Measurements from ENCODE around the gene LECT2.

The LECT2 gene

GRCh38 chr5:135934939-135935338, 19.8 kb downstream of the LECT2 start:
- DNase-seq (ENCODE audit: low read depth in 2 of 2): no peak

DNA sequence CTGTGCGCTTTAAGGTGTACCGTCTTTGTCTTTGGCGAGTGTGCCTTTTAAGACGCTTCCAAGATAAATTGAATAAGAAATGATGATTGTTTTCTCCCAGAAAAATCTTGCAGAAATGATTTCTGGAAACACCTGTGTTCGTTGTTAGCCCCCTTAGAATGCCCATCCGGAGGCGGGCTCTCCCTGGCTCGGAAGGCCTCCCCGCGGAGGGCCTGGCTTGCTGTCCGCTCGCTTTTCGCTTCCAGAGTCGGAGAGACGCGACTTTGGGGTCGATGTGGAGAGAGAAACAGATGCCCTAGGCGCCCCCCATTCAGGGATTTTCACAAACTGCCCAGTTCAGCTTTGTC, 23.9 kb downstream of the LECT2 start:
- DNase-seq (ENCODE audit: low read depth in 2 of 2): no peak

DNA sequence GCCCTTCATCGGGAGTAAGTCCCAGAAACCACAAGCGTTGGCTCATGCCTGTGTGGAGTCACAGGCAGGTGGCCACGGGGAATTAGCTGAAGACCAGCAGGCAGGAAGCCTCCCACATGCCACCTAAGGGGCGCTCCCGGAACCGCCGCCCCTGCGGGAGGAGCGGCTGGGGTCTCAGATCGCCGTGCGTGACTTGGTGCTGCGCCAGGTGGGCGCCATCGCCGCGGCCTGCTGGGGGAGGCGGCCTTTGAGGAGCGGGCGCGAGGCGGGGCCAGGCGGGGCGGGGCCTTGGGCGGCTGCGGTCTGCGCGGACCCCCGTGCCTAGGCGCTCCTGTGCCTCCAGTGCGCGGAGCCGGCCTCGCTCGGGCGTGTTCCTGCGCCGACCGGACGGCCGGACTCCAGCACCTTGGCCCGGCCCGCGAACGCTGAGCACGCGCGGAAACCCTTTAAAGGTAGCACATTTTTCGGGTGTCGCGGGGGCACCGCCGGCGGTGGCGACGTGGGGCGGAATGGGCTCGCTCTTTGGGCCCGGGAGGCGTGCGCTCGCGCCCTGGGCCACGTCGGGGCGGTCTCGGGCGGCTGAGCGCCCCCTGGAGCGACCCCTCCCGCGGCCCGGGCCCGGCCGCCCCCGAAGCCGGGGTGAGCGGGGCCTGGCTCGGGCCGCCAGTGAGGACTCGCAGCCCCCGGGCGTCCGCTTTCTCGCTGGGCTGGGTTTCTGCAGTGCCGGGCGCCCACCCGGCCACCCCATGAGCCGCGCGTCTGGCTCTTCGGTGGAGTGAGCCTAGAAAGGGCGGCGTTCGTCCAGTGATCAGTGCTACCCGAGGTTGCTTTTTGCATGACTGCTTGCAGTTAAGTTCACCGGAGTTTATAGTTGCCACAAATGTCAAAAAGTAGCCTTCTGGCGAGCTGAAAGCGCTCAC, 24.5 kb downstream of the LECT2 start:
- DNase-seq (ENCODE audit: low read depth in 2 of 2): no peak

- no peak for DNase-seq (ENCODE audit: low read depth in 2 of 2)
These were observed 33.4 kb downstream of the LECT2 start for GRCh38 chr5:135921388-135921787.

DNA sequence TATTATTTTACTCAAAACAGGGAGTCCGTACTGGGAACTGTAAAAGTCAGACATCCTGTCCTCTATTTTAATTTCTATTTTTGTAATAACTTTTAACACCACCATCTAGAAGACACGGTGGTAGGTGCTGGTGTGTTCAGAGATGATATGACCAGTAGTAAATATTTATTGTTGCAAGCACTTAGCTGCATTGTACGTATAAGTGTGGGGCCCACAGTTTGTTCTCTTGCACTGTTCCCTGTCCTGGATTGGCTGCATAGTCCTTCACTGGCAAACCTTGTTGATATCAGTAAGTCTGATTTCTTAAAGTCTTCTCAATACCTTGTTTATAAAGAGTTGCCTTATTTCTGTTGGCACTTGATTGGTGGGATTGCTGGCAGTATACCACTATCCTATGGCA, 34.6 kb downstream of the LECT2 start:
- DNase-seq (ENCODE audit: low read depth in 2 of 2): no peak

DNA sequence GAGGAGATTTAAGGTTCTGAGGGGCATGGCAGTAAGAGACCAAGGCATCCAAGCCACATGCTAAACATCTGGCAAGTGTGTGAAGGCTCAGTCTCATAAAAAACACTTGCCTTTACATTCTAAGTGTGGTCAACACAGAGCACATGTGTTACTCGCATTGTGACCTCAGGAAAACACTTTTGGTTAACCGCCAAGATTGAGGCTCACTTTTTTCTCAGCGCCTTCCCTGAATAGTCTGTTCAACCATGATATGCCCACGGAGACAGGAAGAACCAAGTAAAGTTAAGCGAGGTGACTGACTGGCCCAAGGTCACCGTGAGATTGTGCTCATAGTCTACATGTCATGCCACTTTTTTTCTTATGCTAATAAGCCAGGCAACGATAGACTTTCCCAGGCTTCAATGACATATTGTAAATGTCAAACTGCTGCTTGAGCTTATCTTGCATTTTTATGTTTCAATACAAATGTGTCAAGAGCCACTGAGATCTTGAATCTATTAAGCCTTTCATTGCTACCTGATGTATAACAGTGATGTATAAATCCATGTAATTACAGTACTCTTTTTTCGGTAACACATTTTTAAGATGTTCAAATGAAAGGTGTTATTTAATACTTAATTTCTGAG, 38.0 kb downstream of the LECT2 start:
- DNase-seq (ENCODE audit: low read depth in 2 of 2): no peak

- no peak for DNase-seq (ENCODE audit: low read depth in 2 of 2)
These were observed 39.2 kb downstream of the LECT2 start for GRCh38 chr5:135915466-135916001.

DNA sequence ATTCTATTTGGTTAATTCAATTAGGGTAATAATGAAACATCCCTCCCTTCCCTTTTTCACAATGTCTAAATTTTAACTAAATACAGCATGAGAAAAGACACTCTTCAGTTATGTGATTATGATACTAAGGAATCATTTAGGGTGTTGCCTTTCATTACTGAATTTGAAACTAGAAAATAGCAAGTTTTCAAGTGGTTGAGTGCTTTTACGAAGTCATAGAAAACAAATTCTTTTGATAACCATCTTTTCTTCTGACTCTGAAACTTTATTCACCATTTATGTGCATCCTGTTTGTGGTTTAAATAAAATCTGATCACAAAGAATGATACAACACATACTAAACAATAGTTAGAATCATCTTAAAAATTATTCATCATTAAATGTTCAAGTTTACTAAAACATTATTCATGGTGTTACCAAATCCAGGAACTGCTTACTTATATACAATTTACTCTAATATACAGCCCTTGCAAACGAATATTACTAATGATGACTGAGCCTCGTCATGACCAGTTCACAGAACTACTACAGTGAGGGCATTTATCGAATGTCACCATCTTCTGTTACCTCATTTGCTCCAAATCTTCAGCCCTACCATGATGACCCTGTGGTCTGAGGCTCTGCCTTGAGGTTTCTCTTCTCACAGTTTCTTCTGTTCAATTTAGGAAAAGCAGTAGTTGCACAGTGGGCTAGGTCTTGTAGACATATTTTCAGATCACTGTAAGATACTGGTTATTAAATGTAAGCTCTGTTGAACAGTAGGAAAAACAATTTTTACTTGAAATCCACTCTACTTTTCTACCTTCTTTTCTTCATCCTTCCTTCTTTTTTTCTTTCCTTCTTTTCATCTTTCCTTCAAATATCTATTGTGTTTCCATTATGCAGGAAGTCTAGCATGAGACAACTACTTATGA, 40.8 kb downstream of the LECT2 start:
- no peak for DNase-seq (ENCODE audit: low read depth in 2 of 2)

DNA sequence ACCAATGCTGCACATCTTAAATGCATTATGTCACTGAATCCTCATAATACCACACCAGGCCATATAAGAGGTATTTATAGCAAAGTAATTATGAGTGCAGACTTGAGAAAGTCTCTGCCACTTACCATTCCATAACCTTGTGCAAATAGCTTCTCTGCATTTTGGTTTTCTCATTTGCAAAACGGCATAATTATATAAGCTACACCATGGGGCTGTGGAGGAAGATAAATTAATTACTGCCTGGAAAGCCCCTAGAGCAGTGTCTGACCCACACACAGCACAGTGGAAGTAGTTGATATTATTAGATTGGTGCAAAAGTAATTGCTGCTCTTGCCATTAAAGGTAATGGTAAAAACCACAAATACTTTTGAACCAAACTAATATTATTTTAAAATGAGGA, 49.6 kb downstream of the LECT2 start:
- no peak for DNase-seq (ENCODE audit: low read depth in 2 of 2)

DNA sequence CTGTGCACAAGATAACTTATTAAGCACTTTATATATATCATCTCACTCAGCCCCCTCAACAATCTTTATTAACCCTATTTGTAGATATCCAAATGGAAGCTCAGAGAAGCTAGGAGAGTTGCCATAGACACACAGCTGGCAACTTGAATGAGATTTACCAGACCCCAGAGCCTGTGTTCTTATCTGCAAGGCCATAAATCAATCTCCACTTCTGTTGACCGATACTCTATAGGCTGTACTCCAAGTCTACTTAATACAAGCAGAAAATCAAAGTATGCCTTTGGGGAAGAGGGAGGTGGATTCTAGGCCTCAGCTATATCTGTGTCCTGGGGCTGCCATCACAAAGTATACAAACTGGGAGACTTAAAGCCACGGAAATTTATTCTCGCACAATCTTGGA, 53.1 kb downstream of the LECT2 start:
- DNase-seq (ENCODE audit: low read depth in 2 of 2): no peak

- no peak for DNase-seq (ENCODE audit: low read depth in 2 of 2)
These were observed 54.5 kb downstream of the LECT2 start for GRCh38 chr5:135900276-135900675.

DNA sequence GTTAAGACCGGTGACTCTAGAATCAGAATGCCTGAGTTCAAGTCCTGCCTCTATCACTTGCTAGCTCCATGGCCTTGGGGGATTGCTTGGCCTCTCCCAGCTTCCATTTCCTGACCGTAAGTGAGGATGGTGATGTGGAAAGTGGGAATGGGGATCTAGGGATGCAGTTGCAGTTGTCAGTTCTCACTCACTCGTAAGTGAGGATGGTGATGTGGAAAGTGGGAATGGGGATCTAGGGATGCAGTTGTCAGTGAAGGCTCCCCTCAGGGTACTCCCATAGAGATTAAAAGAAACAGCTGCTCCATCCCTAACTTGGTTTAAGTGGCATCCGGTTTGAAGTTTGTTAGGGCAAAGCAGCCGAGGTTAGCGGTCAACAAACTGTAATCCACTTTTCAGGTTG, 56.1 kb downstream of the LECT2 start:
- DNase-seq (ENCODE audit: low read depth in 2 of 2): no peak

All from stimulated activated CD8-positive, alpha-beta memory T cell treated with anti-CD3 and anti-CD28 coated beads, Interleukin-15, amount 100 ng/mL, for 48 hours (primary cell).